ENCODE results near the gene PRIM2.
A peak's percentile ranks its signal among the peaks of the same experiment; 100 is the strongest.
"Not testable (repeated sequence)": the region's sequence is repeated elsewhere in the genome, so short reads cannot be mapped to it uniquely, and the experiment has no call there.

PRIM2 gene

GRCh38 chr6:57362340-57362739, 44.9 kb downstream of the PRIM2 start:
- not testable (repeated sequence) for FAIRE-seq; DNase-seq (ENCODE audit: low spot score)

- not testable (repeated sequence) for FAIRE-seq; DNase-seq (ENCODE audit: low spot score)
Observed at GRCh38 chr6:57365076-57365583, 47.7 kb downstream of the PRIM2 start.

- not testable (repeated sequence) for FAIRE-seq
Observed at GRCh38 chr6:57368965-57369731, 51.7 kb downstream of the PRIM2 start.

GRCh38 chr6:57371779-57372178, 54.3 kb downstream of the PRIM2 start:
- not testable (repeated sequence) for FAIRE-seq; DNase-seq (ENCODE audit: low spot score)

More at GRCh38 chr6:57368965-57369731, 51.7 kb downstream of the PRIM2 start:
- not testable (repeated sequence) for DNase-seq (ENCODE audit: low spot score)

GRCh38 chr6:57374764-57375163, 57.3 kb downstream of the PRIM2 start:
- not testable (repeated sequence) for DNase-seq (ENCODE audit: low spot score)
- peak; percentile 35 for FAIRE-seq

- DNase-seq (ENCODE audit: low spot score): not testable (repeated sequence)
- FAIRE-seq: peak; percentile 13
Observed at GRCh38 chr6:57376083-57376482, 58.7 kb downstream of the PRIM2 start.

GRCh38 chr6:57389038-57389592, 71.7 kb downstream of the PRIM2 start:
- FAIRE-seq; DNase-seq (ENCODE audit: low spot score): not testable (repeated sequence)

GRCh38 chr6:57390818-57391217, 73.4 kb downstream of the PRIM2 start:
- not testable (repeated sequence) for FAIRE-seq; DNase-seq (ENCODE audit: low spot score)

GRCh38 chr6:57392047-57392446, 74.6 kb downstream of the PRIM2 start:
- DNase-seq (ENCODE audit: low spot score); FAIRE-seq: not testable (repeated sequence)

GRCh38 chr6:57419341-57419740, 101.9 kb downstream of the PRIM2 start:
- not testable (repeated sequence) for DNase-seq (ENCODE audit: low spot score); FAIRE-seq

GRCh38 chr6:57421503-57421902, 104.1 kb downstream of the PRIM2 start:
- DNase-seq (ENCODE audit: low spot score): no peak
- no peak for FAIRE-seq

- FAIRE-seq: no peak
- no peak for DNase-seq (ENCODE audit: low spot score)
Observed at GRCh38 chr6:57423468-57423867, 106.0 kb downstream of the PRIM2 start.

- not testable (repeated sequence) for DNase-seq (ENCODE audit: low spot score); FAIRE-seq
Observed at GRCh38 chr6:57431742-57432141, 114.3 kb downstream of the PRIM2 start.

GRCh38 chr6:57432157-57432556, 114.7 kb downstream of the PRIM2 start:
- FAIRE-seq (no peak), DNase-seq (ENCODE audit: low spot score) (no peak)

GRCh38 chr6:57432919-57433684, 115.7 kb downstream of the PRIM2 start:
- FAIRE-seq (no peak), DNase-seq (ENCODE audit: low spot score) (no peak)

- not testable (repeated sequence) for FAIRE-seq; DNase-seq (ENCODE audit: low spot score)
Observed at GRCh38 chr6:57433790-57434189, 116.4 kb downstream of the PRIM2 start.

- FAIRE-seq: no peak
- DNase-seq (ENCODE audit: low spot score): no peak
Observed at GRCh38 chr6:57434944-57435343, 117.5 kb downstream of the PRIM2 start.

GRCh38 chr6:57435475-57436160, 118.2 kb downstream of the PRIM2 start:
- FAIRE-seq: no peak
- no peak for DNase-seq (ENCODE audit: low spot score)

GRCh38 chr6:57440735-57441134, 123.3 kb downstream of the PRIM2 start:
- DNase-seq (ENCODE audit: low spot score); FAIRE-seq: not testable (repeated sequence)

- not testable (repeated sequence) for FAIRE-seq
Observed at GRCh38 chr6:57442133-57442532, 124.7 kb downstream of the PRIM2 start.

GRCh38 chr6:57443181-57443580, 125.8 kb downstream of the PRIM2 start:
- FAIRE-seq: not testable (repeated sequence)

More at GRCh38 chr6:57442133-57442532, 124.7 kb downstream of the PRIM2 start:
- not testable (repeated sequence) for DNase-seq (ENCODE audit: low spot score)

More at GRCh38 chr6:57443181-57443580, 125.8 kb downstream of the PRIM2 start:
- DNase-seq (ENCODE audit: low spot score): not testable (repeated sequence)

Measured in urothelium cell line (cell line).